Left lung (tissue), 10 donors: ENCODE results near the gene TFCP2L1. TPM values are rescaled to one million over a fixed set of nuclear protein-coding genes. Genes with fewer than 3 reads are reported as not detected.

Experiments
- ATAC-seq: fragments of 200-7000 bp; cut with Tn5 transposase; one replicate; pipeline ENCODE4 v1.9.1; 2020; ENCODE audit warnings: moderate library complexity
- DNase-seq, 4 donors: peaks; one replicate each; pipeline ENCODE4 v3.0.0-alpha.2; 2013 to 2020
- H3K27ac ChIP-seq, 2 donors: fragments of 200-600 bp; sonication (generic) in 1 of 2; one replicate each; pipeline versions ENCODE4 v1.5.0 to v1.8.0; 2020 to 2021
- H3K27me3 ChIP-seq, 2 donors: fragments of 200-600 bp; sonication (generic) in 1 of 2; one replicate each; pipeline versions ENCODE4 v1.5.0 to v1.8.0; 2020 to 2021
- H3K36me3 ChIP-seq, 2 donors: fragments of 200-600 bp; sonication (generic) in 1 of 2; one replicate each; pipeline versions ENCODE4 v1.5.0 to v1.8.0; 2020 to 2021
- H3K4me1 ChIP-seq, 2 donors: fragments of 200-600 bp; one replicate each; pipeline ENCODE4 v1.8.0; 2021
- H3K4me3 ChIP-seq, 2 donors: fragments of 200-600 bp; sonication (generic) in 1 of 2; one replicate each; pipeline versions ENCODE4 v1.5.0 to v1.8.0; 2020 to 2021; ENCODE audit warnings: mild to moderate bottlenecking in 1 of 2
- H3K9me3 ChIP-seq, 2 donors: fragments of 200-600 bp; sonication (generic) in 1 of 2; one replicate each; pipeline versions ENCODE4 v1.5.0 to v1.8.0; 2020 to 2021
- intact Hi-C, 2 donors: fragments of 100-400 bp; cut with DNase I; formaldehyde crosslinking; loops; one replicate each; pipeline versions ENCODE4 v1.11.2 to v1.14.2; 2022
- polyA plus RNA-seq, 6 donors: library from polyadenylated mRNA; unstranded; fragments of 120-200 nt; gene quantifications; one replicate each; pipeline ENCODE4 v1.2.1, GENCODE V29; 2013; ENCODE audit not compliant: insufficient read length in 6 of 6
- total RNA-seq, 2 donors: library from RNA; stranded (reverse); fragmentation: NEBNext Ultra II Directional; extraction: Animal tissue kit (Norgen Biotek cat#: 25700); gene quantifications; one replicate each; pipeline ENCODE4 v1.2.1, GENCODE V29; 2021
- TF ChIP-seq, protein P1 (sequence below), 2 donors: fragments of 200-600 bp; sonication (generic) in 1 of 2; IDR thresholded peaks; one replicate each; pipeline versions ENCODE4 v1.5.0 to v1.8.0; 2021; ENCODE audit warnings: antibody characterized with exemption in 2 of 2
- donor health status: DM: no; HTN: yes; CAD: no.
- donor health status: DM: no; HTN: no; CAD: no.

TFCP2L1 gene
- total and polyA plus RNA-seq, 8 donors, result 3.5 to 32.5 (median 4.6) TPM

DNA sequence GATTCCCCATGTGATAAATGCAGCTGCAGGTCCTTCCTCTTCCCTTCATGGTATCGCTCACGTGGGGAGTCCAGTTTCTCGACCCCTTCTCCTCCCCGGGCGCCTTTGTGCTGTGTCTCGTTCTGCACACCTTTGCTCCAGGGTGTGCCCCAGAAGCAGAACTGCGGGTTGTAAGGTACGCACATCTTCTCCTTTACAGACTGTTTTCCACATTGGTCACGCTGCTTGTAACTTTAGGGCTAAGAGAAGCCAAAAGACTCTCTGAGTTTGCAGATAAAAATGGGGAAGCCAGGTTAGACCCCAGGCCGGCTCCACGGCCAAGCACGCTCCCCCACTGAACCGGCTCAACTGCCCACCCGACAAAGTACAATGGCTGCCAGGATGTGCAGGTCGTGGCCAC is 45.9 kb upstream of the TFCP2L1 start:
- ATAC-seq, result no peak
- H3K4me3 ChIP-seq, result no peak overlapping the region

GRCh38 chr2:121329786-121330185 is 44.8 kb upstream of the TFCP2L1 start:
- Histone ChIP-seq H3K4me1 (no peaks in the 10 kb centered on the region), H3K9me3 (no peaks in the 10 kb centered on the region), H3K27ac (no peak overlapping the region), H3K27me3 (no peaks in the 10 kb centered on the region), H3K36me3 (no peaks in the 10 kb centered on the region), H3K4me3 (no peak overlapping the region)
- no peak for ATAC-seq
- TF ChIP-seq, protein P1, sequence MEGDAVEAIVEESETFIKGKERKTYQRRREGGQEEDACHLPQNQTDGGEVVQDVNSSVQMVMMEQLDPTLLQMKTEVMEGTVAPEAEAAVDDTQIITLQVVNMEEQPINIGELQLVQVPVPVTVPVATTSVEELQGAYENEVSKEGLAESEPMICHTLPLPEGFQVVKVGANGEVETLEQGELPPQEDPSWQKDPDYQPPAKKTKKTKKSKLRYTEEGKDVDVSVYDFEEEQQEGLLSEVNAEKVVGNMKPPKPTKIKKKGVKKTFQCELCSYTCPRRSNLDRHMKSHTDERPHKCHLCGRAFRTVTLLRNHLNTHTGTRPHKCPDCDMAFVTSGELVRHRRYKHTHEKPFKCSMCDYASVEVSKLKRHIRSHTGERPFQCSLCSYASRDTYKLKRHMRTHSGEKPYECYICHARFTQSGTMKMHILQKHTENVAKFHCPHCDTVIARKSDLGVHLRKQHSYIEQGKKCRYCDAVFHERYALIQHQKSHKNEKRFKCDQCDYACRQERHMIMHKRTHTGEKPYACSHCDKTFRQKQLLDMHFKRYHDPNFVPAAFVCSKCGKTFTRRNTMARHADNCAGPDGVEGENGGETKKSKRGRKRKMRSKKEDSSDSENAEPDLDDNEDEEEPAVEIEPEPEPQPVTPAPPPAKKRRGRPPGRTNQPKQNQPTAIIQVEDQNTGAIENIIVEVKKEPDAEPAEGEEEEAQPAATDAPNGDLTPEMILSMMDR (IDR thresholded peaks at IDR 0.05), result no peak
- no peak for DNase-seq
- intact Hi-C loops, result no loop called here

More for the DNA sequence above, 45.9 kb upstream of the TFCP2L1 start:
- Histone ChIP-seq H3K36me3 (no peaks in the 10 kb centered on the region), H3K9me3 (no peaks in the 10 kb centered on the region), H3K27me3 (no peaks in the 10 kb centered on the region), H3K4me1 (peaks cover 0 to under 1% of the 10 kb centered on the region in 2 donors), H3K27ac (no peak overlapping the region)
- DNase-seq, result no peak
- intact Hi-C loops, result no loop called here
- TF ChIP-seq, protein P1 (IDR thresholded peaks at IDR 0.05), result no peak

DNA sequence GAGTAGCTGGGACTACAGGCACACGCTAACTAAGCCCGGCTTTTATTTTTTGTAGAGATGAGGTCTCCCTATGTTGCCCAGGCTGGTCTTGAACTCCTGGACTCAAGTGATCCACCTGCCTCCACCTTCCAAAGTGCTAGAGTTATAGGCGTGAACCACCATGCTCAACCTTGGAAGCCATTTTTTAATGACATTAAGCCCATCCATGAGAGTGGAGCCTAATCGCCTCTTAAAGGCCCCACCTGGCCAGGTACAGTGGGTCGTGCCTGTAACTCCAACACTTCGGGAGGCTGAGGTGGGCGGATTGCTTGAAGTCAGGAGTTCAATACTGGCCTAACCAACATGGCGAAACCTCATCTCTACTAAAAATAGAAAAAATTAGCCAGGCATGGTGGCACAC is 41.6 kb upstream of the TFCP2L1 start:
- DNase-seq, result no peak
- Histone ChIP-seq H3K9me3 (no peaks in the 10 kb centered on the region), H3K4me3 (no peak overlapping the region), H3K27ac (no peak overlapping the region), H3K27me3 (no peaks in the 10 kb centered on the region), H3K36me3 (no peaks in the 10 kb centered on the region), H3K4me1 (no peaks in the 10 kb centered on the region)
- intact Hi-C loops, result no loop called here
- TF ChIP-seq, protein P1 (IDR thresholded peaks at IDR 0.05), result no peak
- ATAC-seq, result no peak

GRCh38 chr2:121324601-121325000 is 39.6 kb upstream of the TFCP2L1 start:
- H3K27me3 ChIP-seq, result no peaks in the 10 kb centered on the region

GRCh38 chr2:121321476-121321875 is 36.5 kb upstream of the TFCP2L1 start:
- H3K4me3 ChIP-seq, result no peak overlapping the region
- intact Hi-C loops, result no loop called here
- H3K36me3 ChIP-seq, result no peaks in the 10 kb centered on the region
- H3K27me3 ChIP-seq, result no peaks in the 10 kb centered on the region
- H3K4me1 ChIP-seq, result no peaks in the 10 kb centered on the region
- H3K27ac ChIP-seq, result no peak overlapping the region
- TF ChIP-seq, protein P1 (IDR thresholded peaks at IDR 0.05), result no peak
- ATAC-seq (no peak), DNase-seq (no peak)
- H3K9me3 ChIP-seq, result no peaks in the 10 kb centered on the region

More at GRCh38 chr2:121324601-121325000, 39.6 kb upstream of the TFCP2L1 start:
- Histone ChIP-seq H3K27ac (no peak overlapping the region), H3K36me3 (no peaks in the 10 kb centered on the region), H3K4me3 (no peak overlapping the region), H3K4me1 (no peaks in the 10 kb centered on the region), H3K9me3 (no peaks in the 10 kb centered on the region)
- intact Hi-C loops, result no loop called here
- ATAC-seq, result no peak
- TF ChIP-seq, protein P1 (IDR thresholded peaks at IDR 0.05), result no peak
- no peak for DNase-seq
